GM23338 (cell line): Measurements from ENCODE around the gene ZDHHC17. TPM values are rescaled to one million over a fixed set of nuclear protein-coding genes. Genes with fewer than 3 reads are reported as not detected.

Experiments used
- ATAC-seq: fragments of 200-7000 bp; cut with Tn5 transposase; 3 replicates; pipeline ENCODE4 v1.9.1; 2020
- DNase-seq: peaks from one replicate; pipeline ENCODE4 v3.0.0-alpha.2; 2015; ENCODE audit warnings: low spot score
- H2AFZ ChIP-seq: fragments of 200-600 bp; sonication (generic); 2 replicates; pipeline ENCODE4 v1.8.0; 2016; ENCODE audit warnings: antibody characterized with exemption, mild to moderate bottlenecking, moderate library complexity
- H3F3A ChIP-seq: fragments of 200-600 bp; sonication (generic); replicated peaks from 2 replicates; pipeline ENCODE4 v1.8.0; 2017; ENCODE audit warnings: antibody characterized with exemption, mixed run types, low read depth
- H3K27ac ChIP-seq: fragments of 200-600 bp; sonication (generic); 2 replicates; pipeline ENCODE4 v1.6.1; 2016; ENCODE audit warnings: low read depth
- H3K27me3 ChIP-seq: fragments of 200-600 bp; sonication (generic); 2 replicates; pipeline ENCODE4 v1.8.0; 2016; ENCODE audit warnings: mild to moderate bottlenecking, mixed run types, moderate library complexity; ENCODE audit not compliant: insufficient read depth
- H3K36me3 ChIP-seq: fragments of 200-600 bp; sonication (generic); 2 replicates; pipeline ENCODE4 v1.8.0; 2016; ENCODE audit warnings: mild to moderate bottlenecking; ENCODE audit not compliant: insufficient read depth
- H3K4me1 ChIP-seq: fragments of 200-600 bp; sonication (generic); 2 replicates; pipeline ENCODE4 v1.8.0; 2016; ENCODE audit warnings: mild to moderate bottlenecking, moderate library complexity; ENCODE audit not compliant: insufficient read depth
- H3K4me2 ChIP-seq: fragments of 200-600 bp; sonication (generic); 2 replicates; pipeline ENCODE4 v1.7.1; 2017; ENCODE audit warnings: mixed run types
- H3K4me3 ChIP-seq: fragments of 200-600 bp; sonication (generic); 2 replicates; pipeline ENCODE4 v1.6.1; 2016; ENCODE audit warnings: mixed run types
- H3K79me2 ChIP-seq: fragments of 200-600 bp; sonication (generic); replicated peaks from 2 replicates; pipeline ENCODE4 v1.8.0; 2017; ENCODE audit warnings: mild to moderate bottlenecking; ENCODE audit not compliant: insufficient read depth
- H3K9me2 ChIP-seq: fragments of 200-600 bp; sonication (generic); 2 replicates; pipeline ENCODE4 v1.8.0; 2017; ENCODE audit not compliant: insufficient read depth
- H4K20me1 ChIP-seq: fragments of 200-600 bp; sonication (generic); replicated peaks from 2 replicates; pipeline ENCODE4 v1.8.0; 2017; ENCODE audit warnings: mild to moderate bottlenecking; ENCODE audit not compliant: insufficient read depth
- H3K27ac Mint-ChIP-seq: 2 replicates; pipeline ENCODE4 v1.8.0; 2020; ENCODE audit warnings: inconsistent platforms, mild to moderate bottlenecking, moderate library complexity, mixed read lengths
- H3K27me3 Mint-ChIP-seq: 3 replicates; pipeline ENCODE4 v1.8.0; 2022; ENCODE audit warnings: low read depth, mild to moderate bottlenecking, moderate library complexity, mixed read lengths, inconsistent platforms; ENCODE audit not compliant: insufficient read depth, poor library complexity
- H3K36me3 Mint-ChIP-seq: 3 replicates; pipeline ENCODE4 v1.8.0; 2021; ENCODE audit warnings: low read depth, mild to moderate bottlenecking, inconsistent platforms, moderate library complexity, mixed read lengths
- H3K4me1 Mint-ChIP-seq: 3 replicates; pipeline ENCODE4 v1.8.0; 2020; ENCODE audit warnings: mild to moderate bottlenecking, inconsistent platforms, mixed read lengths
- H3K4me3 Mint-ChIP-seq: 3 replicates; pipeline ENCODE4 v1.8.0; 2021; ENCODE audit warnings: moderate library complexity, mild to moderate bottlenecking, inconsistent platforms, mixed read lengths
- H3K9me3 Mint-ChIP-seq: 3 replicates; pipeline ENCODE4 v1.8.0; 2020; ENCODE audit warnings: moderate library complexity, mild to moderate bottlenecking, inconsistent platforms, mixed read lengths
- CREB1 ChIP-seq: fragments of 250-450 bp; sonication (Bioruptor Pico); IDR thresholded peaks from 2 replicates; pipeline ENCODE4 v1.5.0; 2020; ENCODE audit warnings: low read depth, mild to moderate bottlenecking, moderate library complexity
- CTCF ChIP-seq, 2 experiments: fragments of 200-600 bp in 1 of 2; sonication (generic) in 1 of 2; conservative IDR thresholded peaks; 2 replicates each; pipeline versions ENCODE4 v1.5.1 to v1.6.1; 2016 to 2017; ENCODE audit warnings: antibody characterized with exemption in 2 of 2, low read depth in 2 of 2, mild to moderate bottlenecking in 2 of 2, moderate library complexity in 1 of 2
- ETS1 ChIP-seq: IDR thresholded peaks from 2 replicates; pipeline ENCODE4 v1.6.1; 2016; ENCODE audit warnings: antibody characterized with exemption
- EZH2 ChIP-seq: fragments of 200-600 bp; sonication (generic); IDR thresholded peaks from one replicate; pipeline ENCODE4 v1.8.0; 2017; ENCODE audit warnings: antibody characterized with exemption, mild to moderate bottlenecking, low read depth; ENCODE audit not compliant: unreplicated experiment
- NANOG ChIP-seq: IDR thresholded peaks from 2 replicates; pipeline ENCODE4 v1.6.1; 2016; ENCODE audit warnings: antibody characterized with exemption, borderline replicate concordance
- POLR2AphosphoS5 ChIP-seq: IDR thresholded peaks from 2 replicates; pipeline ENCODE4 v1.6.1; 2016; ENCODE audit warnings: antibody characterized with exemption, low read depth
- polyA plus RNA-seq: library from polyadenylated mRNA; unstranded; fragments of >200 nt; fragmentation: Nextera tagmentation; extraction: Ambion mirVana; gene quantifications from 2 replicates; pipeline ENCODE4 v1.2.1, GENCODE V29; 2016
- total RNA-seq: library from RNA; depleted of rRNA; stranded (reverse); fragments of >200 nt; shearing (Covaris generic); gene quantifications from 2 replicates; pipeline ENCODE4 v1.2.3, GENCODE V29; 2014

ZDHHC17 gene
- total and polyA plus RNA-seq, 2 experiments from 2014 or later: 15.7 to 43.5 TPM

- DNase-seq (no peak), ATAC-seq (no peak)
- Histone ChIP-seq H3K9me2 (no peaks in the 10 kb centered on the region), H3K4me1 (peaks cover 41% of the 10 kb centered on the region), H4K20me1 (peaks cover 16% of the 10 kb centered on the region), H3K27ac (no peak overlapping the region), H3K4me3 (peak overlapping the region; percentile 95), H2AFZ (no peak overlapping the region), H3K27me3 (no peaks in the 10 kb centered on the region), H3K36me3 (no peaks in the 10 kb centered on the region), H3K4me2 (peak overlapping the region; percentile 86), H3K79me2 (peaks cover 55% of the 10 kb centered on the region), H3F3A (peaks cover 3% of the 10 kb centered on the region; the same call in 1 of the 2 replicates)
- Mint-ChIP-seq H3K4me1 (peaks cover 64% of the 10 kb centered on the region), H3K4me3 (peak overlapping the region; percentile 95), H3K9me3 (no peaks in the 10 kb centered on the region), H3K27ac (no peak overlapping the region), H3K36me3 (peaks cover 4% of the 10 kb centered on the region; the same call in 2 of the 3 replicates), H3K27me3 (peaks cover 12% of the 10 kb centered on the region)
- no peak for TF ChIP-seq EZH2
- TF ChIP-seq NANOG: no peak
- no peak for TF ChIP-seq ETS1
- TF ChIP-seq CTCF (conservative IDR thresholded peaks at IDR 0.05; ENCODE audit: low read depth in 2 of 2): peak in 1 of 2 experiments; percentile 17; a peak in 1 of 4 replicates
- TF ChIP-seq POLR2AphosphoS5: no peak
Observed at GRCh38 chr12:76876696-76877229, 112.8 kb downstream of the ZDHHC17 start.

- Histone ChIP-seq H3K4me2 (peak overlapping the region; percentile 86), H3K79me2 (peaks cover 44% of the 10 kb centered on the region), H3K27me3 (no peaks in the 10 kb centered on the region), H3K9me2 (no peaks in the 10 kb centered on the region), H4K20me1 (peaks cover 16% of the 10 kb centered on the region), H3K4me1 (peaks cover 30% of the 10 kb centered on the region), H3K4me3 (peak overlapping the region; percentile 95), H3K27ac (peak overlapping the region; percentile 99), H2AFZ (peak overlapping the region; percentile 34), H3K36me3 (no peaks in the 10 kb centered on the region), H3F3A (peaks cover 3% of the 10 kb centered on the region; the same call in 1 of the 2 replicates)
- Mint-ChIP-seq H3K9me3 (no peaks in the 10 kb centered on the region), H3K4me3 (peak overlapping the region; percentile 95), H3K27ac (peak overlapping the region; percentile 97), H3K27me3 (peaks cover 12% of the 10 kb centered on the region), H3K4me1 (peaks cover 51% of the 10 kb centered on the region), H3K36me3 (peaks cover 4% of the 10 kb centered on the region; the same call in 2 of the 3 replicates)
- peak; percentile 27 to 45 for TF ChIP-seq CTCF (conservative IDR thresholded peaks at IDR 0.05; ENCODE audit: low read depth in 2 of 2)
- TF ChIP-seq CREB1: peak; percentile 45; the same call in 1 of the 2 replicates
- TF ChIP-seq EZH2: no peak
- ATAC-seq (peak; percentile 70), DNase-seq (peak; percentile 90)
Observed at GRCh38 chr12:76878099-76878898, 114.4 kb downstream of the ZDHHC17 start.
